GM21367 (cell line): Measurements from ENCODE around the gene DIAPH2.

Experiments
- ATAC-seq: cut with Tn5 transposase; IDR thresholded peaks from one replicate; pipeline ENCODE4 v1.9.1; 2021; ENCODE audit not compliant: unreplicated experiment

The DIAPH2 gene

DNA sequence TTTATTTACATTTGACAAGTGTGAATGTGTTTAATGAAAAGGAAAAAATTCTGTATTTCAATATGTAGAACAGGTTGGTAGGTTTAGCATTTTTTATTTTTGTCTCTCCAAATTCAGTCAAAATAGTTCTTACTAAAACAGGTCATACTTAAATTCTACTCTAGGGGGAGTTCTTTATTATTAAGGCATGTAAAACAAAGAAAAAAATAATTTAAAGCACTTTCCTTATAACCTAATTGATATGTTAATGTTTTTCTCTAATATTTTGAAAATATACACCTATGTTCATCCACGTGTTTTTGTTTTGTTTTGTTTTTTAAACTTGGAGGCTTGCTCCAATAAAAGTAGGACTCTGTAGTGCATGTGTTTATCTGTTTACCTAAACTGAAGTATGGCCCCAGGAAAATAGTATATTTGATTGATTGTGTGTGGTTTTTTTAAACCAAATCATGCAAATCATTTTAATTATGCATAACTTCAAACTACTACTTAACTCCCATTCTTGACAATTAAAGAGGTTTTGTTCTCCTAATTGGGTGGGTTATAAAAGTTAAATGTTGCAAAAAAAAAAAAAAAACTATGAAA is 761.7 kb downstream of the DIAPH2 start:
- no peak for ATAC-seq

DNA sequence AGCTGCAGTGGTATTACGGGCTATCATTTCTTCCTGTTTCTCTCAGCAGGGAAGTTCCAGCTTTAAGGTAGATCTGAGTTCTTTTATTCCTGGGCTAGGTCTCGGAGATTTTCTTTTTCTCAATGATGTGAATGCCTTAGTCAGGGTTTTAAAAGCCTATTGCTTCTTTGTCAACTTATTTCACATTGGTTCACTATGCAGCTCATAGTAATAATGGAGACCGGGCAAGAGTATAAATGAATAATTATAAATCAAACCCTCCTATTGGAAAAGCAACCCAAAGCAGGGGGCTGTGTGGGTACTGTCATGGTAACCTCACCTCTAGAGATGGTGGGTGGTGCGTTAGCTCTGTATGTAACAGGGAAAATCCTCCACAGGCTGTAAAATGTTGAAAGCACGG is 762.7 kb downstream of the DIAPH2 start:
- no peak for ATAC-seq

- ATAC-seq: no peak
Observed at GRCh38 chrX:97452283-97452682, 767.6 kb downstream of the DIAPH2 start.

- no peak for ATAC-seq
Observed at GRCh38 chrX:97461763-97462162, 777.1 kb downstream of the DIAPH2 start.

GRCh38 chrX:97471071-97471470 is 786.4 kb downstream of the DIAPH2 start:
- no peak for ATAC-seq

DNA sequence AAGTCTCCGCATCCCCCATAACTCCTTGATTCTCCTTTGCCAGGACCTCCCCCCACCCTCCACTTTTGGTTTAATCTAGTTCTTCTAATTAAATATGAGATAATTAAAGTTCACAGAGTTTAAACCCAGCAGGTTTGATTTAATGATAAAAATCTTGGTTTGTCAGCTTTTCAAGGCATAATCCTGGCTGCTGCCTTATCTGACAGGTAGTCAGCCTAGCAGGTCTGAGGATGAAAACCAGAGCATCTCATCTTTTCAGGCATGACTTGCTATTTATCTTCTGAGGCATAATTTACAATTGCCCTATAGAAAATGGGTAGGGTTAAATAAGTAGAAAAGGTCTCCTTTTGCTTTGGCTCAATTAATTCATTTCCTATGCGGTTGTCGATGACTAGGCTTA is 790.3 kb downstream of the DIAPH2 start:
- no peak for ATAC-seq

GRCh38 chrX:97479106-97479890 is 794.7 kb downstream of the DIAPH2 start:
- ATAC-seq: no peak

GRCh38 chrX:97481228-97481627 is 796.6 kb downstream of the DIAPH2 start:
- ATAC-seq: no peak

DNA sequence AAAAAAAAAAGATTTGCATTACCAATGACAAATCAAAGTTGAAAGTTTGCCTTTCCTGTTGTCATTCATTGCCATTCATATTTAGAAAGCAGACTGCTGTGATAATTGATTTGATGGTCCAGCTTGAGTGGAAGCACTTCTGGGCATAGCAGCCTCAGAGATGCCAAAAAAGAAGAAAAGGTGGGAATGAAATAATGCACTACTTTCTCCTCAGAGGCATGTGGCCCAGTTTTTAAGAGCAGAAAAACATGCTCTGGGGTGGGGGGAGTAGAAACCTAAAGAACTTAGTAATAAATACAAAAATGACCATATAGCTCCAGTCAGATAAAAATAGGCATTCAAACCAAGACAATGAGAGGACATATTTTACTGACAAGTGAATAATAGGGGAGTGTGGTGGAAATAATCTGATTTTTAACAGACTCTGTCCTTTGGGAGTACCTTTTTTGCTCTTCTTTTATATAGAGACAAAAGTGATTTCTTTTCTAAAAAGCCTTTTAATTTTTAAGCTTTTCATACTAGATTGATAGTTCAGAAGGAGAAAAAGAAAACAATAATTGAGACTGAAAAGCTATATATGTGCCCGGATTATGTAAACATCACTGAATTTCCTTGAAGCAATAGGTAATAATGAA is 798.1 kb downstream of the DIAPH2 start:
- ATAC-seq: no peak

GRCh38 chrX:97490656-97491055 is 806.0 kb downstream of the DIAPH2 start:
- ATAC-seq: no peak

GRCh38 chrX:97494756-97495372 is 810.2 kb downstream of the DIAPH2 start:
- peak; percentile 90 for ATAC-seq

- ATAC-seq: peak; percentile 57
Observed at GRCh38 chrX:97498093-97498492, 813.5 kb downstream of the DIAPH2 start.

- ATAC-seq: no peak
Observed at GRCh38 chrX:97504431-97504830, 819.8 kb downstream of the DIAPH2 start.

DNA sequence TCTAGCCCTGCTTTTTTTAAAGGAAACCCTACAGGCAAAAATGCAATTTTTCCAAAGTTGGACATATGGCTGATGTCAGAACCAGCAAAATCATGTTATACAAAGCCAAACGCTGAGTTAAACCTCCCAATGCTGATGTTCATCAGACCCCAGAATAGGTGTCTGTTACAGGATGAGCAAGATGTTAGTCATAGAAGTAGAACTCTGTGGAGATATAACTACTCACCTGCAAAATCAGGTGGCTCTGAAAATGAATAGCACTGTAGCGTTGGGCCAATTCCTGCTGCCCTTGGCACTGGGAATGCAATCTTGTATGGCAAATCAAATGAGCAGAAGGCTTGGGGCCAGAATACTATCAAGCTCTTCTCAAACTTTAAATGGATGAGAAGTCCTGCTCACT is 833.1 kb downstream of the DIAPH2 start:
- no peak for ATAC-seq

- no peak for ATAC-seq
Observed at GRCh38 chrX:97522307-97522706, 837.7 kb downstream of the DIAPH2 start.

- ATAC-seq: no peak
Observed at GRCh38 chrX:97524340-97524739, 839.7 kb downstream of the DIAPH2 start.

GRCh38 chrX:97524997-97525396 is 840.4 kb downstream of the DIAPH2 start:
- no peak for ATAC-seq

DNA sequence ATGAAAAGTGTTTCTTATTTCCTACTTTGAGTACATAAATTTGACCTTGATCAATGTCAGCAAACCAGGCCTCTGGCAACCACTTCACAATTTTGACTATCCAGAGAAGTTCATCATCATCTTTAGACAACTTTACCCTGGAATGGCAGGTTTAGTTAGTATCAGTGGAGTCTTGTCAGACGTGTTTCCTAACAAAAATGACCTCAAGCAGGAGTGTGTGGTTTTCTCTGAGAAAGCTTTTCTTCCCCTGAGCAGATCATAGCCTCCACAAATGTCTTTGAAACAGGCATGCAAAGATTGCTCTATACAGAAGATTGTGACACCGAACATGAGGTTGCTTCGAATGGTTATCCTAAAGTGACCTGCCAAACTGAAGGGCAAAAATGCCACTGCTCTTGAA is 841.3 kb downstream of the DIAPH2 start:
- ATAC-seq: no peak

DNA sequence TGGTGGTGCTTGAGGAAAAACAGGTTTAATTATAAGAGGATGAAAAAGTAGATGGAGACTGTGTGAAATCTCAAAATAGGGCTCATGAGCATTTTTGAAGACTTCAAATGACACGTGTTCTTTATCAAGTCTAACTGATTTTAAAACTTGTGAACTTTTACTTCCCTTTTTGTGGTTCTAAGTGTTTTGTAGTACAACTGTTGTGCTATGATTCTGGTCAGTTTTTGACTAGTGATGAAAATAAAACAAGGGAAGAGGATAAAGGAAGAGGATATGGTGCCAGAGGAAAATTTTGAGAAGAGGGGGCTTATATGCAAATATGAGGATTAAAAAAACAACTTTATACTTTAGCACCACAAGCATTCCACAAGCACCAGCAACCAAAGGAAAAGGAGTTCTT is 843.1 kb downstream of the DIAPH2 start:
- ATAC-seq: no peak

- ATAC-seq: no peak
Observed at GRCh38 chrX:97529536-97530200, 845.0 kb downstream of the DIAPH2 start.

DNA sequence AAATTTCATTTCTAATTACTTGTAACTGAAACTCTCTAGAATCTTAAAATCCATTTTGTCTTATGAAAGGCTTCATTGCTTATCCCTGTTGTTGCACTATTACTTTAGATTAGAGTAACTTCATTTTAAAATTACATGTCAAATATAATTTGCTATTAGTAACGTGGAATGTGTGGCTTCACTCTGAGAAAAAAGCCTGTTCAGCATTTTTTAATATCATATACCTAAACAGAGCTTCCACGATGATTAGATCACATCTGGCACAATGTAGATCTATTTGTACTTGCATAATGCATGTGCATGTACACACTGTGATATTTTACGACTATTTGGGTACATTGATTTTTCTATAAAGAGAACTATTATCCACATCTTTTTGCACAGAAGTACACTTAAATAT is 847.2 kb downstream of the DIAPH2 start:
- ATAC-seq: no peak
